Activated gamma-delta T cell treated with Interleukin-2 at 50 U/mL for 16 hours (primary cell): ENCODE measurements around the gene RNF13.
A peak's percentile ranks its signal among the peaks of the same experiment; 100 is the strongest.
"Not testable (repeated sequence)": the region's sequence is repeated elsewhere in the genome, so short reads cannot be mapped to it uniquely, and the experiment has no call there.

ENCODE experiments used
- DNase-seq: peaks from one replicate; pipeline ENCODE4 v3.0.0-alpha.2; 2020

The RNF13 gene

GRCh38 chr3:149801639-149802038 is 11.4 kb upstream of the RNF13 start:
- no peak for DNase-seq

DNA sequence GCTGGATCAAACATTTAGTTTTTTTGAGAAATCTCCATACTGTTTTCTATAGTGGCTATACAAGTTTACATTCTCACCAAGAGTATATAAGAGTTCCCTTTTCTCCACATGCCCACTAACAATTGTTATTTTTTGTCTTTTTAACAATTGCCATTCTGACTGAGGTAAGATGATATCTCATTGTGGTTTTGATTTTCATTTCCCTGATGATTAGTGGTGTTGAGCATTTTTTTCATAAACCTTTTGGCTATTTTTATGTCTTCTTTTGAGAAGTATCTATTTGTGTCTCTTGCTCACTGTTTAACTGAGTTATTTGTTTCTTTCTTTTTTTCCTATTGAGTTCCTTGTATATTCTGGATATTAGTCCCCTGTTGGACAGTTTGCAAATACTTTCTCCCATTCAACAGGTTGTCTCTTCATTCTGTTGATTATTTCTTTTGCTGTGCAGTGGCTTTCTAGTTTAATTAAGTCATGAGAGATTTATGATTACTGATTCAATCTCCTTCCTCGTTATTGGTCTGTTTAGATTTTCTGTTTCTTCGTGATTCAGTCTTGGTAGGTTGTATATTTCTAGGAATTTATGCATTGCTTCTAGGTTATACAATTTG is 6.7 kb upstream of the RNF13 start:
- no peak for DNase-seq

GRCh38 chr3:149808209-149808829 is 4.7 kb upstream of the RNF13 start:
- peak; percentile 47 for DNase-seq

- no peak for DNase-seq
Observed at GRCh38 chr3:149809699-149810098, 3.3 kb upstream of the RNF13 start.

DNA sequence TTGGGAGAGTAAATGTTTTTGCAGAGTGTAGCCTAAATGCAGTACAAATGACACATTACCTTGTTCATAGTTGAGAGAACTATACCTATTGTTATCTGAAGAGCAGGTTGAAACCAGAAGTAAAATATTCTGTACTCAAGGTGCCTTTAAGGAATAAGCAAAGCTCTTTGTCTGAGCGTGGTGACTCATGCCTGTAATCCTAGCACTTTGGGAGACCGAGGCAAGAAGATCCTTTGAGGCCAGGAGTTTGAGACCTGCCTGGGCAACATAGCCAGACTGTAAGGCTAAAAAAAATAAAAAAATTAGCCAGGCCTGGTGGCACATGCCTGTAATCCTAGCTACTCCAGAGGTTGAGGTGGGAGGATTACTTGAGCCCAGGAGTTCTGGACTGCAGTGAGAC is 2.2 kb upstream of the RNF13 start:
- no peak for DNase-seq

DNA sequence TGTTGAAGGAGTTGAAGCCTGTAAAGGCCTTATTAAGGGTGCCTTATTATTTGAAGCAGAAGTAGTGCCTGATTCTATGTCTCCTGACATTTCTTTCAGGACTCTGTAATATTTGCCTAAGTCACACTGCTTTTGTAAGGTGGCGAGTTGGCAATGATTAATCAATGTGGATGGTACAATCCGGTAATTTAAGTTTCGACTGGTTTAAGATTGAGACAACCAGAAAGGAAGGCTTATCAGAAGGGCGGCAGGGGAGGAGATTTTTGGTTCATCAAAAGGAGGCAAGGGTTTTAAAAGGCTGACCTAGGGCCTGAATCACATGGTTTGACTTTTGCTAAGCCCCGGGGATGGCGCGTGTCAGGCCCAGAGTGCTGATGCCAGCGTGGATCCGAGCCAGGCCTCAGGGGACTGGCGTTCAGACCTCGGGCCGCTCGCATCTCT is 830 bp upstream of the RNF13 start:
- DNase-seq = no peak

DNA sequence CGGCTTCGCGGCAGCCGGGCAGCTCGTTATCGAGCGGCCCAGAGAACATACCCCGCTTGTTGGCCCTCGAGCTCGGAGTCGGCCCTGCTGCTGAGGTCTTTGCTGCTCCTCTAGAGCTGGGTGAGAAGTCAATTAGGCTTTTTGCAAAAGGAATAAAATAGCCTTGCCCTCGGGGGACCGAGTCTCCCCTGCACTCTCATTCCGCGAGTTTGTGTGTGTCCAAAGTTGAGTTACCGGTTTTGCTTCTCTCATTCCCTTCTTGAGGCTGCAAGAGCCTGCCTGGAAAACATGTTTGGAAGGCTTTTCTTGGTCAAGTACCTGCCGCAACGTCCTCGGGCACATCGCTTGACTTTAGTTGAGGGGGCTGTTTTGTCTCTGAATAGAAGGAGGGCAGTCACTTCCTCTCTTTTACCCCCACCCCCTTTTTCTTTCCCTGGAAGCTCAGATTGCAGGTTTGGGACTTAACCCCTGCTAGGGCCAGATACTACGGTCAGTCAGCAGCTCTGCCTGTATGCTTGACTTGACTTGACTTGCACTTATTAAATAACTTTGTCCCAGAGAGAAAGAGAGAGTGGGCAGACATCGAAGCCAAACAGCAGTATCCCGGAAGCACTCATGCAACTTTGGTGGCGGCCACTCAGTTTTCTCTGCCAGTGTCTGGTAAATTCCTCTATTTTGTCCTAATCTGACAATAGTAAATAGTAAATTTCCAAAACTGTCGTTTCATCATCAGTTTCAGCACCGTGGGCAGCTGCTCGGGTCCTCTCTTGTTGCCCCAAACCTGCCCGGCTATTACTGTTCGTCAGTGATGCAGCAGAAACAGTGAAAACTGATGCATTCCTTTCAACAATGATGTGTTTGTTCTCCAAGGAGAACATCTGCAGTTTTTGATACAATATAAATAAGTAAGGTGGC is 609 bp downstream of the RNF13 start:
- DNase-seq = peak; percentile 7

DNA sequence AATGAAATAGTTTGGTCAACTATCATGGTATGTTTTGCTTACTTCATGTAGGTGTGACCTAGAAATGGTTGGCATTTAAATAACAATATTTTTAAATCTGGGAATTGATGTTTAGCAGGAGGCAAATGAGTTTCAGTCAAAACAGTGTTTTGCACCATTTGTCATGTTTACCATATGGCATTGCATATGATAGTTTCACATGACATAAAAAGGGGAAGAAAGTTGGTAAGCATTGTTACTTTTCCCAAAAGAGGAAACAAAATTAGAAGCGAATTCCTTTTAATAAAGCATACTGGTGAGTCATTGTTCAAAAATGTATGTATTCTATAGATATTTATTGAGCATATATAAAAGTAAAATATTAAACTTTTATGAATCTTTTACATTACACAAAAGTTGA is 2.3 kb downstream of the RNF13 start:
- no peak for DNase-seq

- no peak for DNase-seq
Observed at GRCh38 chr3:149815728-149816127, 2.7 kb downstream of the RNF13 start.

DNA sequence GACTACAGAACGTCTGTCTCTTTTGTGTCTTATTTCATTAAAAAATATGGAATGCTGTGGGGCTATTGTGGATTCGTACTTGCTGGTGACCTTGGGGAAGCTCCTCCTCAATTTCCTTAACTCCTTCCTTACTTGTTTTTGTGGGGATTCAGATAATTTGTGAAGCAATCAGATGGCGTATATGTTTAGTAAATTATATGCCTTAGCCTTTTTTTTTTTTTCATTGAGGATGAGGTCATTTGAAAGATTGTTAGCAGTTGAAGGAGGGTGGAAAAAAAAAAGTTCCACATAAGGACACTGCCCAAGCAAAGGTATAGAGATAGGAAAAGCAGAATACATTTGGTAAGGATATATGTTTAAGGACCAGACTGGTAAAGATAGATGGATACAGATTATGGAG is 3.3 kb downstream of the RNF13 start:
- no peak for DNase-seq

GRCh38 chr3:149816986-149817385 is 4.0 kb downstream of the RNF13 start:
- DNase-seq = no peak

GRCh38 chr3:149819432-149819831 is 6.4 kb downstream of the RNF13 start:
- DNase-seq = no peak

DNA sequence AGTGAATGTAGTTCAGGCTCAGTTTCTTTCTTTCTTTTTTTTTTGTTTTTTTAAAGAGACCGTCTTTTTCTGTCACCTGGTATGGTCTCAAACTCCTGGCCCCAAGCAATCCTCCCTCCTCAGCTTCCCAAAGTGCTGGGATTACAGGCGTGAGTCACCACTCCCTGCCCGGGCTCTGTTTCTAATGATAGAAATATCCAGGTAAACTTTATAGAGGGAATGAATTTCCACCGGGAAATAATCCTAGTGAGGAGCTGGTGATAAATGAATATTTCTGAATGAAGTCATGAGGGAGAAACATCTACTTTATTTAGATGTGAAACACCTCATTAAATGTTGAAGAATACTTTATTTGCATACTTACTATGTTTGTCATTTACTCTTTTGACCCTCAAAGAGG is 7.2 kb downstream of the RNF13 start:
- no peak for DNase-seq

DNA sequence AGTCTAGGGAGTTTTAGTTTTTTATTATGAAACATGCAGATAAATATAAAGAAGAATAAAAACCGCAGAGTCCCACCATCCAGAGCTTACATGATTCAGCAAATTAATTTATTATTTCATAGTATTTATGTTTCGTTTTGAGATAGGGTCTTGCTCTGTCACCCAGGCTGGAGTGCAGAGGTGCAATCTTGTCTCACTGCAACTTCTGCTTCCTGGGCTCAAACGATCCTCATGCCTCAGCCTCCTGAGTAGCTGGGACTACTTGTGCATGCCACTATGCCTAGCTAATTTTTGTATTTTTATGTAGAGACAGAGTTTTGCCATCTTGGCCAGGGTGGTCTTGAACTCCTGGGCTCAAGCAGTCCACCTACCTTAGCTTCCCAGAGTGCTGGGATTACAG is 13.6 kb downstream of the RNF13 start:
- DNase-seq = no peak

- no peak for DNase-seq
Observed at GRCh38 chr3:149828390-149828789, 15.4 kb downstream of the RNF13 start.

DNA sequence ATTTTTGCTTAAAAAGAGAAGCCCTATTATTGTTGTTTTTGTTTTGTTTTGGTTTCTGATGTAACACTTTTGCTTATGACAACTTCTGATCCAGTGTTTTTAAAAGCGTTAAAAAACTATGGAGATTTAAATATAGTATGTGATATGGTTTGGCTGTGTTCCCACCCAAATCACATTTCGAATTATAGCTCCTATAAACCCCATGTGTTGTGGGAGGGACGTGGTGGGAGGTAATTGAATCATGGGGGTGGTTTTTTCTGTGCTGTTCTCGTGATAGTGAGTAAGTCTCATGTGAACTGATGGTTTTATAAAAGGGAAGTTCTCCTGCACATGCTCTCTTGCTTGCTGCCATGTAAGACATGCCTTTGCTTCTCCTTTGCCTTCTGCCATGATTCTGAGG is 16.6 kb downstream of the RNF13 start:
- not testable (repeated sequence) for DNase-seq

GRCh38 chr3:149830902-149831301 is 17.9 kb downstream of the RNF13 start:
- DNase-seq = no peak

GRCh38 chr3:149831321-149831720 is 18.3 kb downstream of the RNF13 start:
- DNase-seq = no peak

GRCh38 chr3:149832086-149832485 is 19.1 kb downstream of the RNF13 start:
- no peak for DNase-seq

- no peak for DNase-seq
Observed at GRCh38 chr3:149833241-149833640, 20.2 kb downstream of the RNF13 start.

- not testable (repeated sequence) for DNase-seq
Observed at GRCh38 chr3:149838491-149838890, 25.5 kb downstream of the RNF13 start.

GRCh38 chr3:149839469-149839868 is 26.5 kb downstream of the RNF13 start:
- not testable (repeated sequence) for DNase-seq

GRCh38 chr3:149839896-149840295 is 26.9 kb downstream of the RNF13 start:
- no peak for DNase-seq

DNA sequence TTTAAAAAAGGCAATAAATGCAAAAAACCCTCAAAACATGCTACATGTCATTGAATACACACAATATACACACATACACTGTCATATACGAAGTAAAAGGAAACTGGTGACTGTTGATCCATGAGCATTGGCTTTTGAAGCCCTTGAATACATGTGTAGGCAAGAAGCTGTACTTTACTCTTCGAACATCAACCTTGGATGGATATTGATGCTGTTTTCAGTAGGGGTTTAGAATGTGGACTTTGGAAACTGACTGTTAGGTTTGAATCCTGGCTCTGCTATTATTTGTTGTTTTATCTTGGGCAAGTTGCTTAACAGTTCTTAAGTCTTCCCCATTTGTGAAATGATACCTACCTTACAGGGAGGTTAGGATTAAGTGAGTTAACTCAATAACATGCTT is 30.5 kb downstream of the RNF13 start:
- DNase-seq = no peak
